ENCODE results near the gene COL11A2.

Gene COL11A2

GRCh38 chr6:33197431-33198048 is 5.3 kb upstream of the COL11A2 start:
- H3K4me3 ChIP-seq (ENCODE audit: low read depth, low read length), result no peak overlapping the region
- TF ChIP-seq, protein P1, sequence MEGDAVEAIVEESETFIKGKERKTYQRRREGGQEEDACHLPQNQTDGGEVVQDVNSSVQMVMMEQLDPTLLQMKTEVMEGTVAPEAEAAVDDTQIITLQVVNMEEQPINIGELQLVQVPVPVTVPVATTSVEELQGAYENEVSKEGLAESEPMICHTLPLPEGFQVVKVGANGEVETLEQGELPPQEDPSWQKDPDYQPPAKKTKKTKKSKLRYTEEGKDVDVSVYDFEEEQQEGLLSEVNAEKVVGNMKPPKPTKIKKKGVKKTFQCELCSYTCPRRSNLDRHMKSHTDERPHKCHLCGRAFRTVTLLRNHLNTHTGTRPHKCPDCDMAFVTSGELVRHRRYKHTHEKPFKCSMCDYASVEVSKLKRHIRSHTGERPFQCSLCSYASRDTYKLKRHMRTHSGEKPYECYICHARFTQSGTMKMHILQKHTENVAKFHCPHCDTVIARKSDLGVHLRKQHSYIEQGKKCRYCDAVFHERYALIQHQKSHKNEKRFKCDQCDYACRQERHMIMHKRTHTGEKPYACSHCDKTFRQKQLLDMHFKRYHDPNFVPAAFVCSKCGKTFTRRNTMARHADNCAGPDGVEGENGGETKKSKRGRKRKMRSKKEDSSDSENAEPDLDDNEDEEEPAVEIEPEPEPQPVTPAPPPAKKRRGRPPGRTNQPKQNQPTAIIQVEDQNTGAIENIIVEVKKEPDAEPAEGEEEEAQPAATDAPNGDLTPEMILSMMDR (IDR thresholded peaks at IDR 0.05; ENCODE audit: low read depth, low read length), result peak; percentile 55

DNA sequence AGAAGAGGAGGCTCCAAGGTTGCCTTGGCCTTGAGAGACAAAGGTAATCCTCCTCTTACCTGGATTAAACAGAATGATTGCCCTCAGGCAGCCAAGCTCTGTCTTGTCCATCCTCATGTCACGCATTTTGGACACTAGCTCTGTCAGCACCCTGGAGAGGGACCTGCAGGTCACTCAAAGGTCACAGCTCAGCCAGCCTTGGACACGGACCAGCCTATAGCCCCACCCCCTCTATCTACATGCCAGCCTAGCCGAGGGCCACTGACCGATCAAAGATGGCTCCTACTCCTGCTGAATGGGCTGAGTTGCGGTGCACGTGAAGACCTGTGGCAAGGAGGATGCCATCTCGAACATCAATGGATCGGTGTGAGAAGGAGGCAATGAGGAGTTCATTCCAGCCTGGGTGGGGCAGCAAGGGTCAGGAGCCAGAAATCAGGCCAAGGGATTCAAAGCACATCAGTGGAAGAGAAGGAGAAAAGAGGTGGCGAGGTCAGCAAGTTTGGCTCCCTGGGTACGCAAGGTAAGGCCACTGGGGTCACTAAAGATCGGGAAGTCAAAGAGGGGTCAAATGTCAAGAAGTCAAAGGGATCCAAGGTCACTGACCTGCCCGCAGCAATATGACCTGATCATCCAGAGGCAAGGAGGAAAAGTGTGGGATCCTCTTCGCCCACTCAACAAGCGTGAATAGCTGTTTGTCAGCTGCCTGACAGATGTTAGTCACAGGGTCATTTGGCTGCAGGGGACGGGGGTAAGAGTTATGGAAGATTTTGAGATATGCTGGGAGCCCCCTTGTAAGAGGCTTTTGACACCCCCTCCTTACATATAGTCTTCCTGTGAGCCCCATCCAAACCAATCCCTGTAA is 3.3 kb upstream of the COL11A2 start:
- TF ChIP-seq, protein P1 (IDR thresholded peaks at IDR 0.05; ENCODE audit: low read depth, low read length), result no peak
- no peak overlapping the region for H3K4me3 ChIP-seq (ENCODE audit: low read depth, low read length)

DNA sequence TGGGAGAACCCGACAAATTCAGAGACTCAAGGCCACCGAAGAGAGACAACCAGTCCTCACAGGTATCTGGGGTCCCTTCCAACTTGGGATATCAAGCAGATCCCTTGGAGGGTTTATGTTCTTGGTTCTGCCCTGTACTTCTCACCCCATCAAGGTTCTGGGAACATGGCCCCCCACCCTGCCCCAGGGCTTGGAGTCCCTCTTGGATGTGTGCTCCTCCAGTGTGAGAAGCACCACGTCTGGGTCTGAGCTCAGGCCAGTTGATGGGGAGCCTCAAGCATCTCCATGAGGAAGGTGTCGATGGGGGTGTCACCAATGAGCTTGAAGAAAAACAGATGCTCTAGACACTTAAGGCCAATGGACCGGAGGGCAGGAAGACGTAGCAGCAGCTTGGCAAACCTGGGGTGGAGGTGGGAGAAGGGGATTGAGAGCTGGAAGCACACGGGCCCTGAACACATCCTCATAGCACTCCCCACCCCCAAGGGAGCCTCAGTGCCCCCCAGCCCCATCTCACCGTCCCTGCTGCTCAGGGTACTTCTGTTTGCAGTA is 2.2 kb upstream of the COL11A2 start:
- no peak overlapping the region for H3K4me3 ChIP-seq (ENCODE audit: low read depth, low read length)
- TF ChIP-seq, protein P1 (IDR thresholded peaks at IDR 0.05; ENCODE audit: low read depth, low read length), result no peak

- no peak overlapping the region for H3K4me3 ChIP-seq (ENCODE audit: low read depth, low read length)
- TF ChIP-seq, protein P1 (IDR thresholded peaks at IDR 0.05; ENCODE audit: low read depth, low read length), result no peak
These were observed 1.4 kb upstream of the COL11A2 start for GRCh38 chr6:33193619-33194018.

DNA sequence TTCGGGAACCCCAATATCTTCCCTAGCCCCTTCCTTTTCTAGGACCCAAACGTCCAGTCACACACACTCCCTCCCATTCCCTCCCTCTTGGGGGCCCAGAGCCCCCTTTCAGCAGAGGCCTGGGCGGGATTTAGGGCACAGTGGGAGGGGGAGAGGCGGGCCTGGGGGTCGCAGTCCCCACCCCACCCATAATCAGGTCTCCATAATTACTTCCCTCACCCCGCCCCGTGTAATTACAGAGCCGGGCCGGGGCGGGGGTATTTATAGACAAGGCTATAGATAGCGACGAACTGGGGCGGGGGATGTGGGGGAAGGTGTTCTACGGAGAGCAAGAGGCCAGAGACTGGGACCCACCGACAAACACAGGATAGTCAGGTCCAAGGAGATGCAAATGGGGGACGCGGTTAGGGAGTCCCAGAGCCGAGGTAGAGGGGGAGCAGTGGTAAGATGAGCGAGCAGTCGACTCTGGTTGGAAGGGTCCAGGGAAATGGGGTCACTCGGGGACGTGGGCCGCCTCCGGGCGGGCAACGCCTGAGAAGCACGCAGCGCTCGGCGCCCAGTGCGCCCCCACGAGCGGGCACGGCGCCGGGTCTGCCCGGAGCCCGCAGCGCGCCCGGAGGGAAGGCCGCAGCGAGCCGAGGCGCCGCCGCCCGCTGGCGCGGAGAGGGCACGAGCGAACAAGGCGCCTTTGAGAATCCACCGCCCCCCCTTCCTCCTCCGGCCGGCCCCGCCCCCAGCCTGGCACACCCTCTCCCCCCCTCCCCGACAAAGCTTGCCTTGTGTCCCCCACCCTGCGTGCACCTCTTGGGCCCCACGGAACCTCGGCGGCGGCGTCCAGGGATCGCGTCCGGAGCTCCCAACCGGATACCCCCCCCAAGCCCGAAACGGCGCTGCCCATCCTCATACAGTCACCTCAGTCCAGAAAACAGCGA is 670 bp upstream of the COL11A2 start:
- 0 out of 2 replicates have a peak overlapping the region, but pooled peaks have one; percentile 34 for H3K4me3 ChIP-seq (ENCODE audit: low read depth, low read length)
- TF ChIP-seq, protein P1 (IDR thresholded peaks at IDR 0.05; ENCODE audit: low read depth, low read length), result no peak

DNA sequence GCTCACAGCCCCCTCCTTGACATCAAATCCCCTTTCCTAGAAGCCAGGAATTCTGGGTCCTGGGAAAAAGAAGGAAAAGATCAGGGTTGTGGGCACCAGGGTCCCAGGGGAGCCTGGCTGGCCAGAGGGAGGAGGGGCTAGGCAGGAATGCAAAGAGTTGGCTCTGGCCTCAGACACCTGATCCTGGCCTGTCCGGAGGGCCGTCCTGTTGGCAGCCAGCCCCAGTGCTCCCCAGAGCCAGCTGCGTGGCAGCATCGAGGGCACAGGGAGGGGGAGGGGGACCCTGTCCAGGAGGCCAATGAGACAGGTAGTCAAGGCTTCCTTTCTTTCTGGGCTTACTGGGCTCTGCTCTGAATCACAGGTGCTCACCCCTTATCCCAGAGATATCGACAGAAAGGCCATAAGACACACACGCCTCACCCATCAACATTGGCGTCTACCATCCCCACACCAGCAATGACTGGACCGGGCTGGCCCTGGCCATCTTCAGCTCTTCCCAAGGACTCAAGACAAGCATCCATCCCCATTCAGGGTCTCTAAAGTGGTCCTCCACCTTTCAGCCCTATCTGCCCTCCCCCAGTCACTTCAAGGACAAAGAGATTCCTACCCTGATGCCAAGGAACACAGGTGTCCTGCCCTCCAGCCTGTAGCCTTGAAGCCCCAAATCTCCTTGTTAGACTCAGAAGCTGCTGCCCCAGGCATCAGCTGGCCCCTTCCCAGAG is 723 bp downstream of the COL11A2 start:
- H3K4me3 ChIP-seq (ENCODE audit: low read depth, low read length), result no peak overlapping the region
- TF ChIP-seq, protein P1 (IDR thresholded peaks at IDR 0.05; ENCODE audit: low read depth, low read length), result no peak

Measured in WI38 (cell line).